ENCODE data around the gene LIMS2. TPM values are rescaled to one million over a fixed set of nuclear protein-coding genes. Genes with fewer than 3 reads are reported as not detected.

The LIMS2 gene
- total RNA-seq, 6 experiments from 2014 or later = 47.8 to 65.0 (median 59.1) TPM

DNA sequence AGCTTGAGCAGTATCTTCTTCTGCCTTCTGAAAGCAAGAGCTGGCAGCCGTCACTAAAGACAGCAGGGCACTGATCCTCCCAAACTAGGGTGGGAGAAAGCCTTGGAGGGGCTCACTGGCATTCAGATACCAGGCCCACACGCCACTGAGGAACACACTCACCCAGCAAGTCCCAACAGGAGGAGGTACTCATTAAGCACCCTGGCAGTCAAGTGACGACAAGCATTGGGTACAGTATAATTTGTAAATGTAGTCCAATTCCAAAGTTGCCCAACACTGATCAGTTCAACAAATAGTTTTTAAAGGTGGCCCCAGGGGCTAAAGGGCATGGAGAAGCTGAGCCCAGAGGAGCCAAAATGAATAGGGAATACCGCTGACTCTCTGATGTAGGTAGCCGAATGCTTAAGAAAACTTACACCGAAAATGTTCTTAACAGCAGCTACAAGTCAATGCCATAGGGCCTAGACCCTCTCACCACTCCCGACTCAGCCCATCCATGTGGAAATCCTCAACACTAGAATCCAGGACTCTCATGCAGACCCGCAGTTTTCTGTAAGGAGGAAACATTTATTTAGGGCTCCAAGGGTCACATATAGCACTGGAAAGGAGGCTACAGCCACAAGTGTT is 9.9 kb downstream of the LIMS2 start:
- no peak for DNase-seq
- H3K36me3 Mint-ChIP-seq (ENCODE audit: low read depth) = peaks cover 12% of the 10 kb centered on the region
- peaks cover 41% of the 10 kb centered on the region for H3K4me1 Mint-ChIP-seq (ENCODE audit: low read depth)
- no peaks in the 10 kb centered on the region for H3K9me3 Mint-ChIP-seq
- 0 out of 2 replicates have a peak, but pooled peaks cover 1% of the 10 kb centered on the region for H3K27me3 Mint-ChIP-seq (ENCODE audit: insufficient read depth)
- no peak overlapping the region for H3K4me3 Mint-ChIP-seq
- TF ChIP-seq, protein P1, sequence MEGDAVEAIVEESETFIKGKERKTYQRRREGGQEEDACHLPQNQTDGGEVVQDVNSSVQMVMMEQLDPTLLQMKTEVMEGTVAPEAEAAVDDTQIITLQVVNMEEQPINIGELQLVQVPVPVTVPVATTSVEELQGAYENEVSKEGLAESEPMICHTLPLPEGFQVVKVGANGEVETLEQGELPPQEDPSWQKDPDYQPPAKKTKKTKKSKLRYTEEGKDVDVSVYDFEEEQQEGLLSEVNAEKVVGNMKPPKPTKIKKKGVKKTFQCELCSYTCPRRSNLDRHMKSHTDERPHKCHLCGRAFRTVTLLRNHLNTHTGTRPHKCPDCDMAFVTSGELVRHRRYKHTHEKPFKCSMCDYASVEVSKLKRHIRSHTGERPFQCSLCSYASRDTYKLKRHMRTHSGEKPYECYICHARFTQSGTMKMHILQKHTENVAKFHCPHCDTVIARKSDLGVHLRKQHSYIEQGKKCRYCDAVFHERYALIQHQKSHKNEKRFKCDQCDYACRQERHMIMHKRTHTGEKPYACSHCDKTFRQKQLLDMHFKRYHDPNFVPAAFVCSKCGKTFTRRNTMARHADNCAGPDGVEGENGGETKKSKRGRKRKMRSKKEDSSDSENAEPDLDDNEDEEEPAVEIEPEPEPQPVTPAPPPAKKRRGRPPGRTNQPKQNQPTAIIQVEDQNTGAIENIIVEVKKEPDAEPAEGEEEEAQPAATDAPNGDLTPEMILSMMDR (IDR thresholded peaks at IDR 0.05) = no peak
- no peak overlapping the region for H3K27ac Mint-ChIP-seq

DNA sequence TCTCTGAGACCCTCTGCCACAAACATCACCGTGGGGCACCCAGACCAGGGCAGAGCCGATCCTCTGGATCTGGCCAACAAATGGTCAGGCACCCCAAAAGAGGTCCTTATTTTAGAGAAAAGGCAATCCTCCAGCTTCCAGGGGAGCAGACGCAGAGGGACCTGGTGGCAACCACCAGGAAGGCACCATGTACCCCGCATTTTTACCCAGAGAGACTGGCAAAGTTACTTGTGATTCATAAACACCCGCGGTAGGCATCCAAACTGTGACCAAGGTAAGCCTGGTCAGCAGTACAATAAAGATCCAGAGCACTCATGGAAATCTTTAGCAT is 10.5 kb downstream of the LIMS2 start:
- Mint-ChIP-seq H3K27me3 (ENCODE audit: insufficient read depth) (0 out of 2 replicates have a peak, but pooled peaks cover 1% of the 10 kb centered on the region), H3K36me3 (ENCODE audit: low read depth) (peaks cover 12% of the 10 kb centered on the region), H3K4me1 (ENCODE audit: low read depth) (peaks cover 36% of the 10 kb centered on the region), H3K4me3 (no peak overlapping the region), H3K27ac (no peak overlapping the region), H3K9me3 (no peaks in the 10 kb centered on the region)
- TF ChIP-seq, protein P1 (IDR thresholded peaks at IDR 0.05) = no peak
- DNase-seq = no peak

DNA sequence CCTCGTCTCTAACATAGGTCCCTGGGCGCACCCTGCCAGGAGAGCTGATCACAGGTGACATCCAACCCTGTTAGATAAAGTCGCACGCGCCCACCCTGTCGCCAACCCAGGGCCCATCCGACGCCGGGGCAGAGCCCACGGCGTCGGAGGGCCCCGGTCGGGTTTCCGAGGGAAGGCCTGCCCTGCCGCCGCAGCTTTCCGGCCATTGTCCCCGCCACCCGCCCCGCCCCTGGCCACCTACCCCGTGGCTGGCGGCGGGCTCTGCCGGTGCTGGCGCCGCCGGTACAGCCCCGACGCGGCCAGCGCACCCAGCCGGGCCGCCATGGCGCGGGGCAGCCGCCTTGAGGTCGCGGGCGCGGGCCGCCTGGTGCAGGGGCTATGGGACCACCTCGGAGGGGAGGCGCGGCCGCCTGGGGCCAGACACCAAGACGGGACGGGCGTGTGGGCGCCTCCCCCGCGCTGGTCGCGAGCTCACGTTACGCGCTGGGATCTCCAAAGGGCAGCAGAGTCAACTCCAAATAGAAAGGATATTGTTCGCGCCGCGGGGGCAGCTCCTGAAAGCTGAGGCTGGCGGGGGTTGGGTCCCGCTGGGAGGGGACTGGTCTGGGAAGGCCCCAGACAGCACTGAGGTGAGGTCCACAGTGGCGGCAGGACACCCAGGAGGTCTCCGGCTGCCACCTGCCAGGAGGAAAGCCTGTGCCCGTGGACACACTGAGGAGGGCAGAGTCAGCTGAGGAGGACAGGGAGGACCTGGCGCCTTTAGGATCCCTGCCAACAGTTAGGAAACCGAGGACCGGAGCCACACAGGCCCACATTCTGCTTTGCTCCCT is 11.1 kb downstream of the LIMS2 start:
- Mint-ChIP-seq H3K4me1 (ENCODE audit: low read depth) (peaks cover 32% of the 10 kb centered on the region), H3K36me3 (ENCODE audit: low read depth) (peaks cover 14% of the 10 kb centered on the region), H3K27me3 (ENCODE audit: insufficient read depth) (0 out of 2 replicates have a peak, but pooled peaks cover 1% of the 10 kb centered on the region), H3K4me3 (no peak overlapping the region), H3K27ac (no peak overlapping the region), H3K9me3 (no peaks in the 10 kb centered on the region)
- TF ChIP-seq, protein P1 (IDR thresholded peaks at IDR 0.05) = no peak
- DNase-seq = no peak

DNA sequence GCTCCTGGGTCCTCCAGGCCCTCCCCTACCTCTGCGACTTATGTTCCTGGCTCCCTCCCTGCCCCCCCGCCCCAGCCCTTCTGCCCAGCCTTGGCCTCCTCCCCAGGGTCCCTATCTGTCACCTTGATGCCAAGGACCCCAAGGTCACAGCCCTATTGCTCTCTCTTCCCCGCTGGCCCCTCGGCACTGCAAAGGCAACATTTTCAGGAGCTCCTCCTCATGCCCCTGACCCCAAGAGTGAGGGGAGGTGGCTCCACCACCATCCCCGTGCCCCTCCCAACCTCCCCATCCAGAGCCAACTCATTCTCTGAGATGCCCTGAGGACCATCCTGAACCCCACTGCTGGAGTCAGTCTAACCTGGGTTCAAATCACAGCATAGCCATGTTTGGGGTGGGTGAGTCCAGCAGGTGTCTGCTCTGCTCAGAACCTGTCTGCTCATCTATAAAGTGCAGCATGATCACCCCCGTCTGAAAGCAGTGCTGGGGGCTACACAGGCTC is 11.7 kb downstream of the LIMS2 start:
- Mint-ChIP-seq H3K27me3 (ENCODE audit: insufficient read depth) (peaks cover 3% of the 10 kb centered on the region; the same call in 1 of the 2 replicates), H3K9me3 (no peaks in the 10 kb centered on the region), H3K36me3 (ENCODE audit: low read depth) (peaks cover 14% of the 10 kb centered on the region), H3K4me3 (no peak overlapping the region), H3K27ac (no peak overlapping the region), H3K4me1 (ENCODE audit: low read depth) (peaks cover 27% of the 10 kb centered on the region)
- TF ChIP-seq, protein P1 (IDR thresholded peaks at IDR 0.05) = no peak
- no peak for DNase-seq

DNA sequence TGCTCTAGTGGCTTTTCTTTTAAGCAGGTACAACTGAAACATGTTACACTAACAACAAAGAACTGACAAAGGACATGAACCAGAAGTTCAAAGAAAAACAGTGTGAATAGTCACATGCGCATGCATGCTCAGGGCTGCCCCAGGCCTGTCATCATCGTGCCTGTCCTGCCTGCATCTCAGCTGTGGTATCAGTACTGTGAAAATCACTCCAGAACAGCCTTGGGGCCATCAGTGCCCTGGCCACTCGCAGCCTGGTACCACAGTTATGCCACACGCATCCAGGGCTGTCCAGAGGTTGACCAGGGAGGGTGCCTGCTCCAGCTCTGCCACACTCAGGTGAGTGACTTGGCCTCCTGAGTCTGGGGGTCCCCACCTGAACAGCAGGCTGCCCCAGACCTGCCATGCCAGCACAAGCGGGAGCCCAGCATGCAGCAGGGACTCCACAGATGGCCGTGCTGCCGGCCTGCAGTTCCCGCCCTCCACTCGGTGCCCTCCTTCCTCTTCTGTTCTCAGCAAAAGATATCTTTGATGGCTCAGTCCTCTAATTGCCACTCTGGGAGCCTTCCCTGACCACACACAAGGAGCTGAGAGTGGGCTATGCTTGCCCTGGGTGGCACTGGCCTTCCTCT is 12.3 kb downstream of the LIMS2 start:
- no peak overlapping the region for H3K27ac Mint-ChIP-seq
- H3K36me3 Mint-ChIP-seq (ENCODE audit: low read depth) = peaks cover 14% of the 10 kb centered on the region
- no peak overlapping the region for H3K4me3 Mint-ChIP-seq
- peaks cover 27% of the 10 kb centered on the region for H3K4me1 Mint-ChIP-seq (ENCODE audit: low read depth)
- no peak for DNase-seq
- H3K9me3 Mint-ChIP-seq = no peaks in the 10 kb centered on the region
- TF ChIP-seq, protein P1 (IDR thresholded peaks at IDR 0.05) = no peak
- H3K27me3 Mint-ChIP-seq (ENCODE audit: insufficient read depth) = peaks cover 3% of the 10 kb centered on the region; the same call in 1 of the 2 replicates
